H1 (cell line): ENCODE measurements around the gene ARHGAP32. TPM values are rescaled to one million over a fixed set of nuclear protein-coding genes. Genes with fewer than 3 reads are reported as not detected.

Source experiments
- EP300 ChIP-seq, 2 experiments: IDR thresholded peaks; 1 replicate in 1 of 2; 2 replicates in 1 of 2; pipeline ENCODE4 v1.6.1; 2011 to 2012; ENCODE audit warnings: low read depth in 2 of 2, low read length in 2 of 2, mild to moderate bottlenecking in 2 of 2, borderline replicate concordance in 1 of 2, inconsistent platforms in 1 of 2, moderate library complexity in 1 of 2
- GTF2F1 ChIP-seq: IDR thresholded peaks from 2 replicates; pipeline ENCODE4 v1.6.1; 2012; ENCODE audit warnings: low read depth, low read length, improper control_type of control experiment, borderline replicate concordance
- POLR2A ChIP-seq, 2 experiments: IDR thresholded peaks; 1 replicate in 1 of 2; 2 replicates in 1 of 2; pipeline ENCODE4 v1.6.1; 2011; ENCODE audit warnings: low read depth in 2 of 2, low read length in 2 of 2, mild to moderate bottlenecking in 2 of 2; ENCODE audit errors: control extremely low read depth in 1 of 2
- TCF12 ChIP-seq: IDR thresholded peaks from 2 replicates; pipeline ENCODE4 v1.6.1; 2011; ENCODE audit warnings: low read depth, mild to moderate bottlenecking, low read length
- polyA plus RNA-seq, 7 experiments: library from polyadenylated mRNA; depleted of rRNA in 3 of 7; stranded (reverse) in 5 of 7; unstranded in 2 of 7; fragments of >200 nt in 5 of 7; fragments of 200-250 nt in 2 of 7; gene quantifications; 1 replicate in 5 of 7; 2 replicates in 1 of 7; 4 replicates in 1 of 7; pipeline versions ENCODE4 v1.2.1 to v1.2.3, GENCODE V29; 2011 to 2013; ENCODE audit warnings: missing spikeins in 2 of 7, mixed read lengths in 2 of 7
- total RNA-seq: library from RNA; stranded (reverse); fragmentation: NEBNext Ultra II Directional; extraction: Animal tissue kit (Norgen Biotek cat#: 25700); gene quantifications from 2 replicates; pipeline ENCODE4 v1.2.1, GENCODE V29; 2021

The ARHGAP32 gene
- total and polyA plus RNA-seq, 2 of the 8 experiments (the other 6 are each of a cell fraction or from before 2014, with no cell fraction given), result 13.7 to 30.0 TPM

DNA sequence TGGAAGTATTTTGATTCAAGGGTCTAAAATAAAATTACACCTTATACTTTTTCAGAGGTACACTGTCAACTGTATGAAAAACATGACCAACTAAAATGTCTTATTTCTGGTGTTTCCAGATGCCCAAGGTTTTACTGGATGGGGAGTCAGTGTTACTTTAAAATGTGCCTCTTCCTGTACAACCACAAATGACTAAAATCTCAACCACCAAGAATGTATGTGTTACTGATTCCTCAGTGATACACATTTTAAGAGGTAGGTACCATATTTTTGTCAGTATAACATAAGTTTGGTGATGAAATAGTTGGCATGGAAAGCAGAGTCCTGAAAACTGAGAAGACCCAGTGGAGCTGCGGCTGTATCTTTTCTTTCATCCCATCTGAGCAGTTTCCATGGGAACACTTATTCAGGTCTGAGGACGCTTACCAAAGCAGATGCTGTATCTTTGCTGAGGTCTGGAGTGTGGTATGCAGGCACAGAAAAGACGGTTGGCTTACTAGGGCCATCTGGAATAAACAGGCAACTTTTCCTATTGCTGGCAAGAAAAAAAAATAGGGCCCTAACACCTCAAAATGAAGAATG lies 228.3 kb downstream of the ARHGAP32 start (continued):
- TF ChIP-seq GTF2F1 (no peak), EP300 (IDR thresholded peaks at IDR 0.05; ENCODE audit: borderline replicate concordance in 1 of 2, low read depth in 2 of 2, low read length in 2 of 2) (no peak), POLR2A (IDR thresholded peaks at IDR 0.05; ENCODE audit: control extremely low read depth in 1 of 2, low read depth in 2 of 2, low read length in 2 of 2) (no peak), TCF12 (no peak)
